Upper lobe of left lung (tissue), 4 donors: ENCODE data around the gene UGT1A5.

Source experiments
- EP300 ChIP-seq, 4 donors: sonication (generic); formaldehyde crosslinking; IDR thresholded peaks; one replicate each; pipeline ENCODE4 v1.5.1; 2017; ENCODE audit warnings: antibody characterized with exemption in 4 of 4, control low read depth in 2 of 4
- POLR2A ChIP-seq, 4 donors: fragments of 450-650 bp; IDR thresholded peaks; one replicate each; pipeline ENCODE4 v1.5.1; 2016 to 2017; ENCODE audit warnings: antibody characterized with exemption in 4 of 4, mild to moderate bottlenecking in 2 of 4
- POLR2AphosphoS5 ChIP-seq, 2 donors: sonication (generic); formaldehyde crosslinking; IDR thresholded peaks; one replicate each; pipeline ENCODE4 v1.5.1; 2017; ENCODE audit warnings: antibody characterized with exemption in 2 of 2
- TF ChIP-seq, protein P1 (sequence below), 6 experiments: fragments of 450-650 bp in 4 of 6; fragments of 200-600 bp in 2 of 6; sonication (generic) in 2 of 6; IDR thresholded peaks; one replicate each; pipeline ENCODE4 v1.5.1; 2016 to 2019; ENCODE audit warnings: antibody characterized with exemption in 6 of 6

DNA sequence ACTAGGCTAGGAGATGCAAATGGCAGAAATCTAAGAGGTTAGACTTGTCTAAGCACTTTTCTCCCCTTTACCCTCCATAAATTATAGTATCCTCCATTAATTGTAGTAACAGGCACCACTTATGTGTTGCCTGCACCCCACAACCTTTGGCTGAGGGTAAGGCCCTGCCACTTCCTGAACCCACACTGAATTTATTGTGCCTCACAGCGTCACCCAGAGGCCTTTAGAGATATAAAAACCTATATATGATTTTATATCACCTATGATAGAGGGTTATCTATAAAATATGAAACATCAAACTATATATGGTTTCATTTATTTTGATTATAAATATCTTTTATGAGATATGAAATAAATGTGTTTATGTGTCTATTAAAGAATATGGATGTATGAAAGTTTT lies 38.4 kb upstream of the UGT1A5 start:
- TF ChIP-seq, protein P1, sequence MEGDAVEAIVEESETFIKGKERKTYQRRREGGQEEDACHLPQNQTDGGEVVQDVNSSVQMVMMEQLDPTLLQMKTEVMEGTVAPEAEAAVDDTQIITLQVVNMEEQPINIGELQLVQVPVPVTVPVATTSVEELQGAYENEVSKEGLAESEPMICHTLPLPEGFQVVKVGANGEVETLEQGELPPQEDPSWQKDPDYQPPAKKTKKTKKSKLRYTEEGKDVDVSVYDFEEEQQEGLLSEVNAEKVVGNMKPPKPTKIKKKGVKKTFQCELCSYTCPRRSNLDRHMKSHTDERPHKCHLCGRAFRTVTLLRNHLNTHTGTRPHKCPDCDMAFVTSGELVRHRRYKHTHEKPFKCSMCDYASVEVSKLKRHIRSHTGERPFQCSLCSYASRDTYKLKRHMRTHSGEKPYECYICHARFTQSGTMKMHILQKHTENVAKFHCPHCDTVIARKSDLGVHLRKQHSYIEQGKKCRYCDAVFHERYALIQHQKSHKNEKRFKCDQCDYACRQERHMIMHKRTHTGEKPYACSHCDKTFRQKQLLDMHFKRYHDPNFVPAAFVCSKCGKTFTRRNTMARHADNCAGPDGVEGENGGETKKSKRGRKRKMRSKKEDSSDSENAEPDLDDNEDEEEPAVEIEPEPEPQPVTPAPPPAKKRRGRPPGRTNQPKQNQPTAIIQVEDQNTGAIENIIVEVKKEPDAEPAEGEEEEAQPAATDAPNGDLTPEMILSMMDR (IDR thresholded peaks at IDR 0.05) = no peak
- no peak for TF ChIP-seq POLR2A (IDR thresholded peaks at IDR 0.05)
- TF ChIP-seq POLR2AphosphoS5 (IDR thresholded peaks at IDR 0.05) = no peak
- no peak for TF ChIP-seq EP300 (IDR thresholded peaks at IDR 0.05)
